ENCODE data around the gene NUDT3. TPM values are rescaled to one million over a fixed set of nuclear protein-coding genes. Genes with fewer than 3 reads are reported as not detected.

The NUDT3 gene
- total and polyA plus RNA-seq, 9 of the 15 experiments (the other 6 are each of a cell fraction or from before 2014, with no cell fraction given): 5.4 to 81.2 (median 56.4) TPM

- TF ChIP-seq ARID4B (CRISPR knock-in tag; IDR thresholded peaks at IDR 0.05) (no peak), ZNF316 (IDR thresholded peaks at IDR 0.05) (no peak), HBP1 (CRISPR knock-in tag; IDR thresholded peaks at IDR 0.05) (no peak), CHD2 (IDR thresholded peaks at IDR 0.05; ENCODE audit: low read depth, low read length) (peak; percentile 38; the same call in 1 of the 2 replicates), HDGF (IDR thresholded peaks at IDR 0.05) (0 out of 2 replicates have a peak, but pooled peaks have one; percentile 29), TEAD4 (IDR thresholded peaks at IDR 0.05; ENCODE audit: low read length) (no peak; the same call in 1 of the 2 replicates), TEAD4 (CRISPR knock-in tag; IDR thresholded peaks at IDR 0.05; ENCODE audit: borderline replicate concordance) (0 out of 2 replicates have a peak, but pooled peaks have one; percentile 17), KAT7 (CRISPR knock-in tag; IDR thresholded peaks at IDR 0.05; ENCODE audit: borderline replicate concordance) (no peak), MTA3 (IDR thresholded peaks at IDR 0.05; ENCODE audit: borderline replicate concordance) (peak; percentile 16; the same call in 1 of the 2 replicates), RBM39 (optimal IDR thresholded peaks at IDR 0.05; ENCODE audit: low read depth, low read length) (peak; percentile 7), CEBPB (tag; IDR thresholded peaks at IDR 0.05) (peak; percentile 85), CTBP1 (IDR thresholded peaks at IDR 0.05; ENCODE audit: borderline replicate concordance) (peak; percentile 75), RBM22 (IDR thresholded peaks at IDR 0.05; ENCODE audit: low read depth, low read length, poor library complexity, severe bottlenecking) (peak; percentile 60), ARHGAP35 (IDR thresholded peaks at IDR 0.05; ENCODE audit: partially characterized antibody) (no peak)
- TF ChIP-seq, protein P1, sequence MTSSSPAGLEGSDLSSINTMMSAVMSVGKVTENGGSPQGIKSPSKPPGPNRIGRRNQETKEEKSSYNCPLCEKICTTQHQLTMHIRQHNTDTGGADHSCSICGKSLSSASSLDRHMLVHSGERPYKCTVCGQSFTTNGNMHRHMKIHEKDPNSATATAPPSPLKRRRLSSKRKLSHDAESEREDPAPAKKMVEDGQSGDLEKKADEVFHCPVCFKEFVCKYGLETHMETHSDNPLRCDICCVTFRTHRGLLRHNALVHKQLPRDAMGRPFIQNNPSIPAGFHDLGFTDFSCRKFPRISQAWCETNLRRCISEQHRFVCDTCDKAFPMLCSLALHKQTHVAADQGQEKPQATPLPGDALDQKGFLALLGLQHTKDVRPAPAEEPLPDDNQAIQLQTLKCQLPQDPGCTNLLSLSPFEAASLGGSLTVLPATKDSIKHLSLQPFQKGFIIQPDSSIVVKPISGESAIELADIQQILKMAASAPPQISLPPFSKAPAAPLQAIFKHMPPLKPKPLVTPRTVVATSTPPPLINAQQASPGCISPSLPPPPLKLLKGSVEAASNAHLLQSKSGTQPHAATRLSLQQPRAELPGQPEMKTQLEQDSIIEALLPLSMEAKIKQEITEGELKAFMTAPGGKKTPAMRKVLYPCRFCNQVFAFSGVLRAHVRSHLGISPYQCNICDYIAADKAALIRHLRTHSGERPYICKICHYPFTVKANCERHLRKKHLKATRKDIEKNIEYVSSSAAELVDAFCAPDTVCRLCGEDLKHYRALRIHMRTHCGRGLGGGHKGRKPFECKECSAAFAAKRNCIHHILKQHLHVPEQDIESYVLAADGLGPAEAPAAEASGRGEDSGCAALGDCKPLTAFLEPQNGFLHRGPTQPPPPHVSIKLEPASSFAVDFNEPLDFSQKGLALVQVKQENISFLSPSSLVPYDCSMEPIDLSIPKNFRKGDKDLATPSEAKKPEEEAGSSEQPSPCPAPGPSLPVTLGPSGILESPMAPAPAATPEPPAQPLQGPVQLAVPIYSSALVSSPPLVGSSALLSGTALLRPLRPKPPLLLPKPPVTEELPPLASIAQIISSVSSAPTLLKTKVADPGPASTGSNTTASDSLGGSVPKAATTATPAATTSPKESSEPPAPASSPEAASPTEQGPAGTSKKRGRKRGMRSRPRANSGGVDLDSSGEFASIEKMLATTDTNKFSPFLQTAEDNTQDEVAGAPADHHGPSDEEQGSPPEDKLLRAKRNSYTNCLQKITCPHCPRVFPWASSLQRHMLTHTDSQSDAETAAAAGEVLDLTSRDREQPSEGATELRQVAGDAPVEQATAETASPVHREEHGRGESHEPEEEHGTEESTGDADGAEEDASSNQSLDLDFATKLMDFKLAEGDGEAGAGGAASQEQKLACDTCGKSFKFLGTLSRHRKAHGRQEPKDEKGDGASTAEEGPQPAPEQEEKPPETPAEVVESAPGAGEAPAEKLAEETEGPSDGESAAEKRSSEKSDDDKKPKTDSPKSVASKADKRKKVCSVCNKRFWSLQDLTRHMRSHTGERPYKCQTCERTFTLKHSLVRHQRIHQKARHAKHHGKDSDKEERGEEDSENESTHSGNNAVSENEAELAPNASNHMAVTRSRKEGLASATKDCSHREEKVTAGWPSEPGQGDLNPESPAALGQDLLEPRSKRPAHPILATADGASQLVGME (CRISPR knock-in tag; IDR thresholded peaks at IDR 0.05): 0 out of 2 replicates have a peak, but pooled peaks have one; percentile 60
- TF ChIP-seq, protein P2, sequence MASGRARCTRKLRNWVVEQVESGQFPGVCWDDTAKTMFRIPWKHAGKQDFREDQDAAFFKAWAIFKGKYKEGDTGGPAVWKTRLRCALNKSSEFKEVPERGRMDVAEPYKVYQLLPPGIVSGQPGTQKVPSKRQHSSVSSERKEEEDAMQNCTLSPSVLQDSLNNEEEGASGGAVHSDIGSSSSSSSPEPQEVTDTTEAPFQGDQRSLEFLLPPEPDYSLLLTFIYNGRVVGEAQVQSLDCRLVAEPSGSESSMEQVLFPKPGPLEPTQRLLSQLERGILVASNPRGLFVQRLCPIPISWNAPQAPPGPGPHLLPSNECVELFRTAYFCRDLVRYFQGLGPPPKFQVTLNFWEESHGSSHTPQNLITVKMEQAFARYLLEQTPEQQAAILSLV (tag; IDR thresholded peaks at IDR 0.05): no peak
Measured at GRCh38 chr6:34247481-34248197, 144.8 kb downstream of the NUDT3 start (continued).
